SK-N-SH treated with all-trans-retinoic acid at 6 μM for 48 hours (cell line): Measurements from ENCODE around the gene EPHA6.

Experiments
- ATAC-seq: fragments of 200-7000 bp; cut with Tn5 transposase; 3 replicates; pipeline ENCODE4 v1.9.1; 2020; ENCODE audit warnings: mild to moderate bottlenecking, moderate library complexity
- ARNTL ChIP-seq: fragments of 450-650 bp; formaldehyde crosslinking; IDR thresholded peaks from 2 replicates; pipeline ENCODE4 v1.5.0; 2020; ENCODE audit warnings: low read depth, mild to moderate bottlenecking, moderate library complexity, borderline replicate concordance
- BACH2 ChIP-seq: fragments of 250-450 bp; sonication (Bioruptor Pico); IDR thresholded peaks from 2 replicates; pipeline ENCODE4 v1.9.0; 2021; ENCODE audit warnings: mild to moderate bottlenecking, borderline replicate concordance
- CREB5 ChIP-seq: fragments of 250-450 bp; sonication (Bioruptor Pico); IDR thresholded peaks from 2 replicates; pipeline ENCODE4 v1.5.1; 2020; ENCODE audit warnings: low read depth, mild to moderate bottlenecking, moderate library complexity
- CSDC2 ChIP-seq: fragments of 250-450 bp; sonication (Bioruptor Pico); IDR thresholded peaks from 2 replicates; pipeline ENCODE4 v1.5.0; 2020; ENCODE audit warnings: mild to moderate bottlenecking, moderate library complexity
- ESRRG ChIP-seq: fragments of 250-450 bp; sonication (Bioruptor Pico); IDR thresholded peaks from 2 replicates; pipeline ENCODE4 v1.6.1; 2021; ENCODE audit warnings: mild to moderate bottlenecking
- ISL1 ChIP-seq: fragments of 250-450 bp; sonication (Bioruptor Pico); IDR thresholded peaks from 2 replicates; pipeline ENCODE4 v2.1.2; 2022; ENCODE audit warnings: mild to moderate bottlenecking, moderate library complexity
- OSR1 ChIP-seq: fragments of 250-450 bp; sonication (Bioruptor Pico); IDR thresholded peaks from 2 replicates; pipeline ENCODE4 v1.8.0; 2022; ENCODE audit warnings: moderate library complexity, mild to moderate bottlenecking, inconsistent platforms
- PATZ1 ChIP-seq: fragments of 250-450 bp; sonication (Bioruptor Pico); IDR thresholded peaks from 2 replicates; pipeline ENCODE4 v1.8.0; 2020; ENCODE audit warnings: mild to moderate bottlenecking, moderate library complexity, borderline replicate concordance
- POU6F1 ChIP-seq: fragments of 250-450 bp; sonication (Bioruptor Pico); IDR thresholded peaks from 2 replicates; pipeline ENCODE4 v1.8.0; 2021; ENCODE audit warnings: low read depth, mild to moderate bottlenecking, moderate library complexity, borderline replicate concordance
- PPARA ChIP-seq: fragments of 250-450 bp; sonication (Bioruptor Pico); IDR thresholded peaks from 2 replicates; pipeline ENCODE4 v1.5.0; 2020; ENCODE audit warnings: mild to moderate bottlenecking, borderline replicate concordance
- SNAI2 ChIP-seq: fragments of 250-450 bp; sonication (Bioruptor Pico); IDR thresholded peaks from 2 replicates; pipeline ENCODE4 v1.5.0; 2020; ENCODE audit warnings: mild to moderate bottlenecking, moderate library complexity
- TCF4 ChIP-seq: fragments of 250-450 bp; sonication (Bioruptor Pico); IDR thresholded peaks from 2 replicates; pipeline ENCODE4 v1.8.0; 2021; ENCODE audit warnings: mild to moderate bottlenecking, moderate library complexity, borderline replicate concordance
- TOX ChIP-seq: fragments of 250-450 bp; sonication (Bioruptor Pico); IDR thresholded peaks from 2 replicates; pipeline ENCODE4 v1.8.0; 2021; ENCODE audit warnings: mild to moderate bottlenecking, moderate library complexity, borderline replicate concordance
- TSHZ2 ChIP-seq: fragments of 250-450 bp; sonication (Bioruptor Pico); IDR thresholded peaks from 2 replicates; pipeline ENCODE4 v1.5.0; 2020; ENCODE audit warnings: mild to moderate bottlenecking, moderate library complexity
- ZC3H10 ChIP-seq: fragments of 250-450 bp; sonication (Bioruptor Pico); IDR thresholded peaks from 2 replicates; pipeline ENCODE4 v1.5.1; 2021; ENCODE audit warnings: mild to moderate bottlenecking, moderate library complexity
- ZFP3 ChIP-seq: fragments of 250-450 bp; sonication (Bioruptor Pico); IDR thresholded peaks from 2 replicates; pipeline ENCODE4 v1.5.0; 2020; ENCODE audit warnings: mild to moderate bottlenecking, moderate library complexity
- ZFP30 ChIP-seq: fragments of 450-650 bp; formaldehyde crosslinking; IDR thresholded peaks from 2 replicates; pipeline ENCODE4 v1.5.0; 2022; ENCODE audit warnings: mild to moderate bottlenecking, moderate library complexity
- ZNF565 ChIP-seq: fragments of 450-650 bp; formaldehyde crosslinking; conservative IDR thresholded peaks from 2 replicates; pipeline ENCODE4 v1.5.0; 2020; ENCODE audit warnings: low read depth, mild to moderate bottlenecking, moderate library complexity
- ZNF70 ChIP-seq: fragments of 450-650 bp; formaldehyde crosslinking; IDR thresholded peaks from 2 replicates; pipeline ENCODE4 v1.5.0; 2020; ENCODE audit warnings: mild to moderate bottlenecking, moderate library complexity
- ZNF8 ChIP-seq: fragments of 450-650 bp; formaldehyde crosslinking; IDR thresholded peaks from 2 replicates; pipeline ENCODE4 v1.5.0; 2020; ENCODE audit warnings: mild to moderate bottlenecking, moderate library complexity
- TF ChIP-seq, protein P1 (sequence below): fragments of 250-450 bp; sonication (Bioruptor Pico); IDR thresholded peaks from 2 replicates; pipeline ENCODE4 v1.5.1; 2021; ENCODE audit warnings: mild to moderate bottlenecking, moderate library complexity

Gene EPHA6

GRCh38 chr3:96833301-96833700 lies 18.9 kb downstream of the EPHA6 start:
- no peak for ATAC-seq
- TF ChIP-seq TCF4 (no peak), PPARA (no peak), TOX (CRISPR knock-in tag) (no peak), ARNTL (no peak), ZNF565 (CRISPR knock-in tag) (no peak), BACH2 (CRISPR knock-in tag) (no peak)

DNA sequence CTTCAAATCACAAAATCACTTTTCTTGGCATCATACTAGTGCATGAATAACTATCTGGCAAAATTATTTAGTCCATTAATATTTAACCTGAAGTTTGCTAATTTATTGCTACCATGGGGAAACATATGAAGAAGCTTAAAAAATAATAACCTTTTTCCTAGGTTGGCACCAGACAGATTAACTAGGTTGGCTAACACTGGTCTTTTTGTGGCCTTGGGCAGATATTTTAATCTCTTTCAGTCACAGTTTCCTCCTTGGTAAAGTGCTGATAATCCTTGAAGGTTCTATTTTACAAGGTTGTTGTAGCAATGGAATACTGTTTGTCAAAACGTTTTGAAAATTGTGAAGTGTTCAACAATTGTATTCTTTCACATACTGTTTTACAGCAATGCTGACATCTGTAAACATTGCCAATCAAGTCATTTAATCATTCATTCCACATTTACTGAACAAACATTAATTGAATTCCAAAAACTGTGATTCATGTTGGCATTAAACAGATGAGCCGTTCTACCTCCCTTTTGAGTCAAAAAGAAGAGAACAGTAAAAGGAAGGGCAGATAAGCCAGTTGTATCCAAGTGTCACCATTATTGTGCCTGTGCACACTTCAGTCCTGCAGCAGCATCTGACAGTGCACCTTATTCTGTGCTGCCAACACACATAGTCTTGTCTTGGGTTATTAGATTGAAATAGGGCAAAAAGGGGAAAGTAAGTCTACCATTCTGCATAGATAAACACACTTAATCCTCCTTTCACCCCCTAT lies 21.9 kb downstream of the EPHA6 start:
- ATAC-seq, result no peak

GRCh38 chr3:96843505-96844203 lies 29.3 kb downstream of the EPHA6 start:
- no peak for ATAC-seq
- TF ChIP-seq BACH2 (CRISPR knock-in tag), result no peak
- no peak for TF ChIP-seq ZFP3 (CRISPR knock-in tag)
- TF ChIP-seq CSDC2 (CRISPR knock-in tag), result no peak
- TF ChIP-seq OSR1 (CRISPR knock-in tag), result no peak
- TF ChIP-seq TCF4, result no peak
- no peak for TF ChIP-seq SNAI2 (CRISPR knock-in tag)
- no peak for TF ChIP-seq ZC3H10 (CRISPR knock-in tag)
- TF ChIP-seq ESRRG, result no peak
- TF ChIP-seq PATZ1 (CRISPR knock-in tag), result no peak
- no peak for TF ChIP-seq ARNTL
- TF ChIP-seq ZNF8 (CRISPR knock-in tag), result no peak
- TF ChIP-seq, protein P1, sequence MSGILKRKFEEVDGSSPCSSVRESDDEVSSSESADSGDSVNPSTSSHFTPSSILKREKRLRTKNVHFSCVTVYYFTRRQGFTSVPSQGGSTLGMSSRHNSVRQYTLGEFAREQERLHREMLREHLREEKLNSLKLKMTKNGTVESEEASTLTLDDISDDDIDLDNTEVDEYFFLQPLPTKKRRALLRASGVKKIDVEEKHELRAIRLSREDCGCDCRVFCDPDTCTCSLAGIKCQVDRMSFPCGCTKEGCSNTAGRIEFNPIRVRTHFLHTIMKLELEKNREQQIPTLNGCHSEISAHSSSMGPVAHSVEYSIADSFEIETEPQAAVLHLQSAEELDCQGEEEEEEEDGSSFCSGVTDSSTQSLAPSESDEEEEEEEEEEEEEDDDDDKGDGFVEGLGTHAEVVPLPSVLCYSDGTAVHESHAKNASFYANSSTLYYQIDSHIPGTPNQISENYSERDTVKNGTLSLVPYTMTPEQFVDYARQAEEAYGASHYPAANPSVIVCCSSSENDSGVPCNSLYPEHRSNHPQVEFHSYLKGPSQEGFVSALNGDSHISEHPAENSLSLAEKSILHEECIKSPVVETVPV (CRISPR knock-in tag), result no peak
- no peak for TF ChIP-seq ZNF565 (CRISPR knock-in tag)
- no peak for TF ChIP-seq CREB5
- no peak for TF ChIP-seq PPARA
- TF ChIP-seq ZFP30 (CRISPR knock-in tag), result no peak

More for the DNA sequence above, 21.9 kb downstream of the EPHA6 start:
- no peak for TF ChIP-seq TCF4
- no peak for TF ChIP-seq TSHZ2
- no peak for TF ChIP-seq ZNF70 (CRISPR knock-in tag)
- no peak for TF ChIP-seq ISL1
- TF ChIP-seq ZNF565 (CRISPR knock-in tag), result no peak
- TF ChIP-seq, all 23 proteins: peak for 0

DNA sequence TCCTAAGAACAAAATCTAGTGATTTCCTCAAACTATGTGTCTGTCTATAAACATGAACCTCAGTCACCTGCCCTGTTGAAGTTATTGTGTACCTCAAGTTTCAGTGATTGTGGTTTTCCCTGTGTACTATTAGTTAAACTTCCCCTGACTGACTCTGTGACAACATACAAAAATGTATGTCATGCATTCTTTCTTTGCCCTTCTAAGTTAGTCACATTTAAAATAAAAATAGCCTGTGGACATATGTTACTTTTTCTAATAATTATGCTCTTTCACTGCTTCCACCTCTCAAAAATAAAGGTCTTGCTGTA lies 29.8 kb downstream of the EPHA6 start:
- ATAC-seq, result no peak
- no peak for TF ChIP-seq CSDC2 (CRISPR knock-in tag)
- no peak for TF ChIP-seq ZFP3 (CRISPR knock-in tag)
- no peak for TF ChIP-seq ZFP30 (CRISPR knock-in tag)
- TF ChIP-seq TSHZ2, result no peak
- no peak for TF ChIP-seq POU6F1 (CRISPR knock-in tag)
- TF ChIP-seq OSR1 (CRISPR knock-in tag), result no peak
- no peak for TF ChIP-seq BACH2 (CRISPR knock-in tag)
- no peak for TF ChIP-seq TCF4
- TF ChIP-seq, protein P1 (CRISPR knock-in tag), result no peak
- TF ChIP-seq TOX (CRISPR knock-in tag), result no peak
- TF ChIP-seq ZNF565 (CRISPR knock-in tag), result no peak
